Gastrocnemius medialis (tissue), 4 donors: ENCODE data around the gene C20orf96. TPM values are rescaled to one million over a fixed set of nuclear protein-coding genes. Genes with fewer than 3 reads are reported as not detected.

Experiments used
- ATAC-seq, 2 donors: fragments of 150-250 bp; one replicate each; pipeline ENCODE4 v1.9.1; 2016
- DNase-seq, 2 donors: peaks; one replicate each; pipeline ENCODE4 v3.0.0-alpha.2; 2019
- H3K27ac ChIP-seq, 4 donors: fragments of 200-600 bp; sonication (generic); 1 replicate in 1 of 4; 2 replicates in 3 of 4; pipeline ENCODE4 v1.5.1; 2016 to 2018; ENCODE audit warnings: mild to moderate bottlenecking in 2 of 4, moderate library complexity in 1 of 4
- H3K27me3 ChIP-seq, 3 donors: fragments of 200-600 bp; sonication (generic) in 2 of 3; 1 replicate in 1 of 3; 2 replicates in 2 of 3; pipeline versions ENCODE4 v1.5.1 to v1.6.0; 2016 to 2019; ENCODE audit warnings: mild to moderate bottlenecking in 1 of 3, moderate library complexity in 1 of 3
- H3K36me3 ChIP-seq, 2 donors: fragments of 200-600 bp; sonication (generic) in 1 of 2; one replicate each; pipeline ENCODE4 v1.5.1; 2017 to 2018
- H3K4me1 ChIP-seq, 2 donors: fragments of 200-600 bp; sonication (generic) in 1 of 2; one replicate each; pipeline ENCODE4 v1.5.1; 2016 to 2017; ENCODE audit warnings: mild to moderate bottlenecking in 2 of 2
- H3K4me3 ChIP-seq, 4 donors: fragments of 200-600 bp; sonication (generic) in 3 of 4; 1 replicate in 1 of 4; 2 replicates in 3 of 4; pipeline ENCODE4 v1.5.1; 2016 to 2019; ENCODE audit warnings: mild to moderate bottlenecking in 2 of 4
- H3K9me3 ChIP-seq, 3 donors: fragments of 200-600 bp; sonication (generic) in 2 of 3; 1 replicate in 1 of 3; 2 replicates in 2 of 3; pipeline ENCODE4 v1.5.1; 2016 to 2019
- CTCF ChIP-seq, 5 experiments: fragments of 450-650 bp in 3 of 5; fragments of 200-600 bp in 2 of 5; sonication (generic) in 2 of 5; IDR thresholded peaks in 4 of 5; conservative IDR thresholded peaks in 1 of 5; 1 replicate in 4 of 5; 2 replicates in 1 of 5; pipeline ENCODE4 v1.5.1; 2016 to 2019; ENCODE audit warnings: antibody characterized with exemption in 5 of 5, mild to moderate bottlenecking in 3 of 5, moderate library complexity in 3 of 5
- POLR2A ChIP-seq, 2 donors: fragments of 450-650 bp; IDR thresholded peaks; one replicate each; pipeline ENCODE4 v1.6.1; 2017; ENCODE audit warnings: antibody characterized with exemption in 2 of 2, mild to moderate bottlenecking in 2 of 2, moderate library complexity in 2 of 2
- in situ Hi-C, 4 donors: fragments of 200-750 bp; cut with MboI; loops; one replicate each; pipeline versions ENCODE4 v1.15.0 to v1.8.0; 2017; ENCODE audit warnings: low sequenced_read_pairs in 4 of 4
- intact Hi-C: fragments of 100-400 bp; cut with DNase I; formaldehyde crosslinking; loops from one replicate; pipeline ENCODE4 v1.15.1; 2023; ENCODE audit warnings: low total_unique reads
- total RNA-seq, 4 donors: library from RNA; depleted of rRNA; stranded (reverse); fragments of >200 nt; gene quantifications; one replicate each; pipeline versions ENCODE4 v1.1.0 to v1.2.3, GENCODE V29; 2016

C20orf96 gene
- total RNA-seq, 4 donors from 2014 or later = 0.19 to 1.5 (median 0.58) TPM; not detected in 1

GRCh38 chr20:297098-297924 is 6.8 kb upstream of the C20orf96 start, which contains the start of gene ZCCHC3:
TSS of gene ZCCHC3 (plus strand) at chr20:297570. CDS start at chr20:297587, 17 bp downstream.
- peak within 1 kb of the TSS; percentile 80 to 92 (median 90) for H3K4me3 ChIP-seq
- in situ Hi-C loops = no loop called here
- H3K9me3 ChIP-seq = no peaks in the 10 kb centered on the region
- peaks cover 26 to 35% of the 10 kb centered on the region in 2 donors for H3K4me1 ChIP-seq
- H3K27me3 ChIP-seq = no peaks in the 10 kb centered on the region
- H3K27ac ChIP-seq = peak within 1 kb of the TSS; percentile 93 to 98 (median 94)
- DNase-seq = peak; percentile 75 to 85
- intact Hi-C loops = loop anchor here (1.0 to 5.0 kb wide), 4 partner anchors 13 to 165 kb away; partner anchors contain the start of genes RBCK1 and TBC1D20
- H3K36me3 ChIP-seq = no peaks in the 10 kb centered on the region
- peak; percentile 88 to 90 for ATAC-seq
- TF ChIP-seq POLR2A (IDR thresholded peaks at IDR 0.05) = peak; percentile 59 to 76
- peak in 1 of 5 experiments; percentile 32 for TF ChIP-seq CTCF (IDR thresholded peaks at IDR 0.05 in 4 of 5, conservative IDR thresholded peaks at IDR 0.05 in 1 of 5)

GRCh38 chr20:295804-296203 is 5.3 kb upstream of the C20orf96 start:
- ATAC-seq (no peak), DNase-seq (no peak)
- intact Hi-C loops = loop anchor here (2.0 to 5.0 kb wide), 2 partner anchors 113 to 166 kb away; partner anchors contain the start of genes RBCK1 and TBC1D20
- in situ Hi-C loops = no loop called here
- no peaks in the 10 kb centered on the region for H3K36me3 ChIP-seq
- no peak for TF ChIP-seq POLR2A (IDR thresholded peaks at IDR 0.05)
- TF ChIP-seq CTCF (IDR thresholded peaks at IDR 0.05 in 4 of 5, conservative IDR thresholded peaks at IDR 0.05 in 1 of 5) = no peak
- no peaks in the 10 kb centered on the region for H3K27me3 ChIP-seq
- H3K4me3 ChIP-seq = no peak overlapping the region
- peaks cover 33 to 34% of the 10 kb centered on the region in 2 donors for H3K4me1 ChIP-seq
- H3K9me3 ChIP-seq = no peaks in the 10 kb centered on the region
- H3K27ac ChIP-seq = no peak overlapping the region

GRCh38 chr20:294602-295001 is 4.1 kb upstream of the C20orf96 start:
- peaks cover 23 to 29% of the 10 kb centered on the region in 2 donors for H3K4me1 ChIP-seq
- DNase-seq = no peak
- H3K4me3 ChIP-seq = no peak overlapping the region
- H3K27me3 ChIP-seq = no peaks in the 10 kb centered on the region
- ATAC-seq = no peak
- no peak for TF ChIP-seq CTCF (IDR thresholded peaks at IDR 0.05 in 4 of 5, conservative IDR thresholded peaks at IDR 0.05 in 1 of 5)
- no peak for TF ChIP-seq POLR2A (IDR thresholded peaks at IDR 0.05)
- in situ Hi-C loops = no loop called here
- no peaks in the 10 kb centered on the region for H3K36me3 ChIP-seq
- H3K9me3 ChIP-seq = no peaks in the 10 kb centered on the region
- intact Hi-C loops = loop anchor here (5.0 kb wide), 1 partner anchor 168 kb away; the partner anchor contains the start of gene TBC1D20
- H3K27ac ChIP-seq = no peak overlapping the region

GRCh38 chr20:289693-290083 is 862 bp downstream of the C20orf96 start:
- no peak for DNase-seq
- ATAC-seq = peak in 1 of 2 donors; percentile 1
- in situ Hi-C loops = no loop called here

More at GRCh38 chr20:289693-290083, 862 bp downstream of the C20orf96 start:
- no peaks in the 10 kb centered on the region for H3K36me3 ChIP-seq
- TF ChIP-seq POLR2A (IDR thresholded peaks at IDR 0.05) (no peak), CTCF (IDR thresholded peaks at IDR 0.05 in 4 of 5, conservative IDR thresholded peaks at IDR 0.05 in 1 of 5) (no peak)
- intact Hi-C loops = no loop called here
- no peaks in the 10 kb centered on the region for H3K9me3 ChIP-seq
- H3K27me3 ChIP-seq = no peaks in the 10 kb centered on the region
- peaks cover 5 to 13% of the 10 kb centered on the region in 2 donors for H3K4me1 ChIP-seq
- H3K27ac ChIP-seq = peak overlapping the region; percentile 71 to 80 (median 77)
- peak overlapping the region; percentile 65 to 76 (median 68) for H3K4me3 ChIP-seq
